Measurements from ENCODE around the gene EFHC2.

The EFHC2 gene, protein sequence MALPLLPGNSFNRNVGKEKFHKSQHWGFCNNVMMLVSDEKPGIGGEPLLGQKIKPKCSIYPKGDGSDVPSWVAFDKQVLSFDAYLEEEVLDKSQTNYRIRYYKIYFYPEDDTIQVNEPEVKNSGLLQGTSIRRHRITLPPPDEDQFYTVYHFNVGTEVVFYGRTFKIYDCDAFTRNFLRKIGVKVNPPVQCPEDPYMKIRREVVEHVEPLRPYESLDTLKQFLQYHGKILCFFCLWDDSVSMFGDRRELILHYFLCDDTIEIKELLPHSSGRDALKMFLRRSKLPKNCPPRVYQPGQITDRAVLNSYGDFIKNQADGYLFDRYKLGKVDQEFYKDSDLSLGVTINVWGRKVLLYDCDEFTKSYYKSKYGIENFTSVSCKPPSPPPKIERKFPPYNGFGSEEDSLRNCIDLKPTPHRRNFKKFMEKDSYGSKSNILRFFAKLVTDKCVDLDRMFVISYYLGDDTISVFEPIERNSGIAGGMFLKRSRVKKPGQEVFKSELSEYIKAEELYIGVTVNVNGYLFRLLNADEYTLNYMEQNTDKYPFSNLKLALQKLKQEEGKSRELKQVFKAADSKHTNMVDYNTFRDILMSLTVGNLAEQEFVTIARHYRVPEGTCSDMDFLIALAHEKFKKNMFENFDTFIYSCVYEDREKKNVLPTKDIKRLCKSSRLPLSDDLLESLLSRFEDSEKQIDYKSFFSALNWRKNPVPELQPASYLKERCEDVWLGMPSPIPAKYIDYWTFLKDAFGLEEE

DNA sequence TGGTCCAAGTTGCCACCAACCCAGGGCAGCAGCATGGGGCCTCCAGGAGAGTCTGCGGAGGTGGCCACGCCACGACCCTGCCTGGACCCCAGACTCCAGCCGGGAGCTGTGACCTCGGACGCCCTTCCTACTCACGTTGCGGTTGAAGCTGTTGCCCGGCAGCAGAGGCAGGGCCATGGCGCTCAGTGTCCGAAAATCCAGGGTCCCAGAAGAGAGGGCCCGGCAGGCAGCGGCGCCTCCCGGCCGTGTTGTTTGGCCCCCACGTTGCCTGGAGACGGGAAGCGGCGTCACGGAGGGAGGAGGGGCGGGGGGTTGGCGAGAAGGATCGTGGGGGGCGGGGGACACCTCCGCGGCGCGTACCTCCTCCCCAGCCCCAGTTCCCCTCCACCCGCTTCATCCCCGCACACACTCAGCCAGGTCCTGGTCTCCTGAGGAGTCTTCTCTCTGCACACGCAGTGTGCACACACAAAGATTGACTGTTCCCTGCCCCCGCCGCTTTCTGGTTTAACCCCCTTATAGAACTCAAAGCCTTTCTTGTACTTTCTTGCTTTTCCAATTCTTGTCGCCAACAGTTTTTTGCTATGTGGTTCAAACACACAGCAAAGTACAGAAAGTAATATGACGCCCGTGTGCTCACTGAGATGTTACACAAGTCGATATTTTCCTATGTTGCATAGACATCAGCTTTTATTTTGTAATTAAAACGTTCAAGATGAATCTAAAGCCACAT, at the start of gene EFHC2:
Gene EFHC2 (minus strand): TSS at position 261 of the 730 bp plus-strand sequence. CDS start 84 bp downstream, at position 177.
- DNase-seq: peak in 2 of 3 experiments; percentile 37 to 47

DNA sequence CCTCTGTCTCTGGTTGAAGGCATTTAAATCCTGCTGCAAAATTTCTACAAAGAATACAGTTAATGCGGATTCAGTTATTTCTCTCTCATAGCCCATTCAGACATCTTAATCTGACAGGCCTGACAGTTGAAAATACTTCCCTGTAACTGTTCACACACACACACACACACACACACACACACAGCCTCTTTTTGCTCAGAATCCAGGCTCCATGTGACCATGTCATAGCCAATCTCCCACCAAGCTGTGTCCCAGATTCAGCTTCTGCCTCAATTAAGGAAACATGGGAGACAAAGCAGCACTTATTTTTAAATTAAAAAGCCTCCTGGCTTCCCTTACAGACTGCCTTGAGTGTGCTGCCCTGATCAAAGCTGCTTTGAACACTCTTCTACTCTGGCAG, 49.3 kb upstream of the EFHC2 start:
- no peak for DNase-seq

DNA sequence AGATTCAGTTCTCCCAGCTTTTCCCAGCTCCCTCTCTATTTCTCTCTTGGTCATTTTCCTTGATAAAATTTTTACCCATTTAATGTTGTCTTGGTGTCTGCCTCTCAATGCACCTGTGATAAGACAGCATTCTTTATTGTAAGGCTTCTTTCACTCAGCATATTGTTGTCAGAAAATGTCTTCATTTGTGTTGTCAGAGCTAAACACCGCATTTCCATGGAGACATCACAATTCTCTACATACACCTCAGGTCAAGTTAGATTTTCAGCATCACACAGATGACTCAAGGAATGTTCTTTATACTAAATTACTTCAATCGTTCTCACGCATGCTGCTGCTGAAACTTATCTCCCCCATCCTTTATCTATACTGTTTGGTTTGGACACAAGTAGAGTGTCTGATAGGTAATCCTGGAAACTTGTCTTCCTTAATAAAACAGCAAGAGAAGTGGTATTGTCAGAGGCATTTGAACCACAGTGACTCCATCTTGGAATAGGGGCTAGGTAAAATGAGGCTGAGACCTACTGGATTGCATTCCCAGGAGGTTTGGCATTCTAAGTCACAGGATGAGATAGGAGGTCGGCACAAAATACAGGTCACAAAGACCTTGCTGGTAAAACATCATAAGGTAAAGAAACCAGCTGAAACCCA, 41.3 kb upstream of the EFHC2 start:
- DNase-seq: no peak

DNA sequence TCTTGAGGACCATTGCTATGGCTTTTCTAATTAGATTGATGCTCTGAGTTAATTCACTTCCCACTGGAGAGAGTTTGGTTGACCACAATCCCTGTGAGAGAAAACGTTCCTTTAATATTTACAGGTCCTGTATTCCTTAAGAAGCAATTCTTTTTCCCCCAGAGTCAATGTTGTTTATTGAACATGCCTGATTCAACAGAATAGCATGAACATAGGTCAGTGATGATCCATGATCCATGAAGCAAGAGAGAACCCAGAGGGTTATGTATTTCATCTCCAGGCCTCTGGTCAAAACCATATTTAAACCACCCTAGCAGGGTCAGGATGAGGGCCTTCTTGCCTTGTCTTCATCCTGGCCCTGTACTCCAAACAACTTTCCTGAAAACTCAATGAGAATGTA, 39.4 kb upstream of the EFHC2 start:
- no peak for DNase-seq

DNA sequence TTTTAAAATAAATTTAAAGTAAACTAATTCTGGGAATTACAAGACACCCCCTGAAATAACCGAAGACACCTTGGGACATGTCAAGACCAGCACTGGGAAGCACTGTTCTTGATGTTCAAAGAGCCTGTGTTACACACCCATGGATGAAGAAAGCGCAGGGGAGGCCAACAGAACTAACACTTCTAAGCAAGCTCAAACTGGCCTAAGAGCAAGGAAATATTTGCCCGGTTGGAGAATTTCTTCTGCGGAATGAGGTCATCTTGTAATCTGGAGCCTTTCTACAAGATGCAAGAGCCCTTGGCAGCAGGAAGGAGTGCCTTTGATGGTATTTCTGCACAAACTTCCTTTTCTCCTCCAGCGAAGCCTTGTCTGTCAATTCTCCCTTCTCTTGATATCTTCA, 9.3 kb upstream of the EFHC2 start:
- no peak for DNase-seq

DNA sequence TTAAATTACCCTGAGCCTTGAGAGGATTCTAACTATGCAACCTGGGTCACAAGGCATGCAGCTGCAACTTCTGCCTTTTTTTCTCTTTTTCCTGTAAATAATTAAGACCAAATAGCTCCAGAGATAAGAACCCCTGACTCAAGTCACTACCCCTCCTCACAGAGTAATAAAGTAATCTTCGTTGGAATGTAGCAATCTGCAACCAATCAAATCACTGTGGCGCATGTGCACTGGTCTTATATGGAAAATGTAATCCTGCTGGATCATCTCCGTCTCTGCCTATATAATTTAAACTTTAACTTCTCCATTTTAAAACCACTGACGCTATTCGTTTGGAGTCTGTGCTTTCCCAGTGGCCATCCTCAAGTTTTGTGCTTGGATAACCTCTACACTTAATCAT, 6.1 kb upstream of the EFHC2 start:
- DNase-seq: no peak

DNA sequence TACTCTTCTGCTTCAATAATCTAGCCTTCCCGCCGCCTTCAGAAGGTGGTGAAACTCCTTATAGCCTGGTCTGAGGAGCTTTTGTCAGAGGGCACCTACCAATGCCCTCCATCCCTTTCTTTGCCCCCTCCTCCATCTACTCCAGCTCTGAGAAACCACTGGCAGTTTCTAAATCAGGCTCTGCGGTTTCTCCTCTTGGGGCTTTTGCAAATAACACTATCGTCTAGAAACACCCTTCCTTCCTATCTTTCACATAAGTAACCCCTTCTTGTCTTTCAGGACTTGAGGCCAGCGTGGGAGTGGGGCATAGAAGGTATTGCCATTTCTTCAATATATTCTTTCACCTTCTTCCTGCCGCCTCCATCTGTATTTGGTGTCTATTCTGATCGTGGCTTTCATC, 1.2 kb upstream of the EFHC2 start:
- DNase-seq: no peak

DNA sequence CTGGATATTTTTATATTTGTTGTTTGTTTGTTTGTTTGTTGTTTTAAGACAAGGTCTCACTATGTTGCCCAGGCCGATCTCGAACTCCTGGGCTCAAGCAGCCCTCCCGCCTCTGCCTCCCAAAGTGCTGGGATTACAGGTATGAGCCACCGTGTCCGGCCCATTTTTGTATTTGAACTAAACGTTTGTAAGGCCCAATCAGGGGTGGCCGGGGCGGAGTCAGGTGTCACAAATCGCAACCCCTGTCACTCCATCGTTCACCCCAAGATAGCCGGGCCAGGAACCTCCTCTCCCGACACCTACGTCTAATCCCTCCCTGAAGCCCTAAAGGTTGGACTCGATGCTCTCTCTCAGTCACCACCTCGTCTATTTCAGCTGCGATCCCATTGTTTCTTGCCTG, 722 bp upstream of the EFHC2 start:
- DNase-seq: no peak

DNA sequence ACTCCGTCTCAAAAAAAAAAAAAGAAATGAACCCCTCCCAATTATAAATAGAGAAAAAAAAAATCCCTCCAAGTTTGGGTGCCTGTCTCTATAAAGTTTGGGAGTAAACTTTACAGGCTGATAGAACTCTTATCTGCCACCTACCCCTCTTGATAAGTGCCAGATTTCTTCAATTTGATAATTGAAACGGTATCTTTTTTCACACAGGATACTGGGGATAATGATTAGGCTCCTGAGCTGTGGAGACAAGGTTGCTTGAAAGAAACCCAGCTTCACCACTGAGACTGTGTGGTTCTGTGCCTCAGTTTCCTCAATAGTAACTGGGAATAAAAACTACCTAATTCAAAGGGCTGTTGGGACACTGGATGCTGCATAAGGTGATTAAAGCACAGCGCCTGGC, 606 bp downstream of the EFHC2 start:
- no peak for DNase-seq

DNA sequence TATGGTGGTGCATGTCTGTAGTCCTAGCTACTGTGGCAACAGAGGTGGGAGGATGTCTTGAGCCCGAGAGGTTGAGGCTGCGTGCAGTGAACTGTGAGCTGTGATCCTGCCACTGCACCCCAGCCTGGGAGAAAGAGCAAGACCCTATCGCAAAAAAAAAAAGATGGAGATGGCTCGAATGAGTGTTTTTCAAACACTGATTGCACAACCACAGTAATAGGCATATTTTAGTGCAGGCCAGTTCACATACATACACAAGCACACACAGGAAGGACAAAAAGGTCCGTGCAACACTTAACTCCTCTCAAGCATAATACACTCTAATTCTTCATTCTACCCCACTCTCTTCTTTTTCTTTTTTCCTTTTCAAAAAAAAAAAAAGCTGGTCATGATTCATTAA, 5.1 kb downstream of the EFHC2 start:
- DNase-seq: no peak

DNA sequence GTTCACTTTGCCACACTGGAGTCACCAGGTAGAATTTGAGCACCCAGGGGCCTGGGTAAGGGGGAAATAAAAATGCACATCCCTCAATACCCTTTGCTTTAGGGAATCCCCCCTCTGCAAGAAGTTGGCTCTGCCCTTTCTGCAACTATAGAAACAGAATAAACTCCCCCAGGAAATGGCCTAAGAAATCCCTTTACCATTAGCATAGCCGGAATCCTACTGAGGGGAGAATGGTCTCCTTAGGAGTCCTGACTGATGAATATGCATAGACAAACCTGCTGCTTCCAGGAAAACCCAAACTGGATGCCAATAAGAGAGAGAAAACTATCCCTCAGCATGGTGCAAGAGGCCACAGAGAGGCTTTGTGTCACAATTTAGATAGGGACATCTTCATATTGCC, 11.0 kb downstream of the EFHC2 start:
- no peak for DNase-seq

DNA sequence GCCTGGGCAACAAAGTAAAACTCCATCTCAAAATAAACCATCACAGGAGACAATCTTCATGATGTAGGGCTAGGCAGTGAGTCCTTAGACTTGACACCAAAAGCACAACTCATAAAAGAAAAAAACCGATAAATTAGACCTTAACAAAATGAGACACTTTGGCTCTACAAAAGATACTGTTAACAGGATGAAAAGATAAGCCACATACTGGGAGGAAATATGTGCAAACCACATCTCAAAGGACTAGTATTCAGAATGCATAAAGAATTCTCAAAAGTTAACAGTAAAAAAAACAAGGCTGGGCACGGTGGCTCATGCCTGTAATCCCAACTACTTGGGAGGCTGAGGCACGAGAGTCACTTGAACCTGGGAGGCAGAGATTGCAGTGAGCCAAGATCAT, 13.2 kb downstream of the EFHC2 start:
- no peak for DNase-seq

DNA sequence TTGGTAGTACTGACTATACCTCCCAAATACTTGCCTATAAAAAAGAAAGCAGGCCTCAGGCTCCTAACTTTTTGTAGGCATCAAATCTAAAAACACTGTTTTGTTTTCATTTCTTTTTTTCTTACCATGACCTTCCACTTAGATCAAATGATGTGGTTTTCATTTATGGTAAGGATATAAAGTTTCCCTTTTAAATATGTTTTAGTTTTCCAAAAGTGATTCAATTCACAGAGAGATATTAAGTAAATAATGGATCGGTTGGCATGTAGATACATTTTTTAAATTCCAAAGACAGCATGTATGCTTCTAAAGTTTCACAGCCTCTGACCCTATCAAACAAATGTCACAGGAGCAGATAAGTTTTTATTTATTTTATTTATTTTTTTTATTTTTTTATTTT, 23.9 kb downstream of the EFHC2 start:
- DNase-seq: no peak

DNA sequence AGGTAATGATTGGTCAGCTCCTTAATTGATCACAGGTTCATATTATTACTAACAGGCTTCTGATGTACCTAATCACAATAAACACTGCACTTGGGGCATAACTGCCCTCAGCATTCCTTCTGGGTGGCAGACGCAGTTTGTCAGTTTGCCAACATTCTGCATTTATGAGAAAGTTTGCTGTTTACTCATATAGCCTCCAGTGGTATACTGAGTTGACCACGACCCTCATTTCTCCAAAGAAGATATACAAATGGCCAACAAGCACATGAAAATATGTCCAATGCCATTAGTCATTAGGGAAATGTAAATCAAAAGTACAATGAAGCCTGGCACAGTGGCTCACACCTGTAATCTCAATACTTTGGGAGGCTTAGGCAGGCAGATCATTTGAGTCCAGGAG, 26.3 kb downstream of the EFHC2 start:
- DNase-seq: no peak

DNA sequence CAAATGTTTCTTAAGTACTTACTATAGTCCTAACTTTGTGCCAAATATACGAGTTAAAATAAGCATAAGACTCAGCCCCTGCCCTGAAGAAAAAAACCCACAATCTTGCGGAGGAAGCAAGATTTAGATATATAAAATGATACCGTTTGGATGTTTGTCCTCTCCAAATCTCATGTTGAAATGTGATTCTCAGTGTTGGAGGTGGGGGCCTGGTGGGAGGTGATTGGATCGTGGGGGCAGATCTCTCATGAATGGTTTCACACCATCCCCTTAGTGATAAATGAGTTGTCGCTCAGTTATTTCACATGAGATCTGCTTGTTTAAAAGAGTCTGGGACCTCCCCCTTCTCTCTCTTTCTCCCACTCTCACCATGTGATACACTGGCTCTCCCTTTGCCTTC, 28.7 kb downstream of the EFHC2 start:
- no peak for DNase-seq

DNA sequence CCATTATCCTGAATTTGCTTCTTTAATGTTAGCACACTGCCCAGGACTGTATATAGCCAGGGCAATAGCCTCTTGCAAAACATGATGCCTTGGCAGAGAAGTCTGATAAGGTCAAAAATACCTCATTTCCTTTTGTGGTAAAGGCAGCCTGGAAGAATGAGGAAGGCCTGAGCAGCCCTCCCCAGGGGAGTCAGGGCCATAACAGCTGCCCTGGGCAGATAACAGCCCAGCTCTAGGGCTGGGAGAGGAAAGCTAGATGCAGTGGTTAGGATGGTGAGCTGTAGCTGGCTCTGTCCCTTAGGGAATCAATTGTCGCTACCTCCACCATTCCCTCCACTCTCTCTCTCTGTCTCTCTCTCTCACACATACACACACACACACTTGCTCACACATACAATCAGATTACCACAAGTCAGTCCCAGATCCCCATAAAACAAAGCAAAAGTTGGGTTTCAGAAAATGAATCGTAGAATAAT, 29.2 kb downstream of the EFHC2 start:
- no peak for DNase-seq

DNA sequence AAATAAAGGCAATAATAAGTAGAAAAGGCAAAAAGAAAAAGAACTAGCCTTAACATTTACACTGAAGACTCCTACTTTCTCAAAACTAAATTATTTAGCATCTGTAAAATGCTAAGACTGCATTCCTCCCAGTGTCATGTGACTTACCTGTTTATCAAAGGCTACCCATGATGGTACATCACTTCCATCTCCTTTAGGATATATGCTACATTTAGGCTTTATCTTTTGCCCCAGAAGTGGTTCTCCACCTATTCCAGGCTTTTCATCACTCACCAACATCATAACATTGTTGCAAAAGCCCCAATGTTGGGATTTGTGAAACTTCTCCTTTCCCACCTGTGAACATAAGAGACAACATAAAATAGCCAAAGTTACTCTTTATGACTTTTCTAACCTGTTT, 31.1 kb downstream of the EFHC2 start:
- DNase-seq: no peak

DNA sequence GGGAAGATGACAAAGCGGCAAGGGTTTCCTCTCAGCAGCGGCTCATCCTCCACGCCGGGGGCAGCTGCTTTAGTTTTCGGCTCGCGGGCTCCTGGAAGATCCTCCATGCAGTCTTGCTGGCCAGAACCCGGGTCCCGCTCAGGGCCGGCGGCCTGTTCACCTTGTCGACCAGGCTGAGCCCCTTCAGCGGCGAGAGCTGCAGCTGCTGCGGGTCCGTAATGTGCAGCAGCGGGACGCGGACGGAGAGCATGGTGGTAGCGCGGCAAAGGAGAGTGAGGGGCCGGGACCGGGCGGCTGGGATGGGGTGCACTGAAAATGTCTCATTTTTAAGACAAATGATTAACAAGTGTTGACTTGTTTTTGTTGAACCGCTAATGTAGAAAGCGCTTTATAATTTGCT, 33.2 kb downstream of the EFHC2 start:
- DNase-seq: no peak

DNA sequence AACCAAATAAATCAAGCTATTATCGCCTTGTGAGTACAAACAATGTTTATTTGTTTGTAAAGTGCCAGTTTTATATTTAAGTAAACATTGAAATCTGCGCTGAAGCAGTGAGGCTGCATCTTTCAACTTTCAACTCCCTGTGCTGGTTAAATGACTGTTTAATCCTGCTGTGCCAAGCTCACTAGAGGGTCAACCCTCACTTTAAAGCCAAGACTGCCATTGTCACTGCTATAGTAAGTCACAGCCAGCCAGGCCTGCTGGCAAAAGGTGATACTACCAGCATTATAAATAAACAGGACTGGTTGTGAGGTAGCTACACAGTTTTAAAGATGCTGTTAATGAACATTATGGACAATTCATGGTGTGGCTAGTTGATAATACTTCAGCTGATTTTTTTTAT, 34.6 kb downstream of the EFHC2 start:
- peak in 1 of 3 experiments; percentile 54 for DNase-seq

DNA sequence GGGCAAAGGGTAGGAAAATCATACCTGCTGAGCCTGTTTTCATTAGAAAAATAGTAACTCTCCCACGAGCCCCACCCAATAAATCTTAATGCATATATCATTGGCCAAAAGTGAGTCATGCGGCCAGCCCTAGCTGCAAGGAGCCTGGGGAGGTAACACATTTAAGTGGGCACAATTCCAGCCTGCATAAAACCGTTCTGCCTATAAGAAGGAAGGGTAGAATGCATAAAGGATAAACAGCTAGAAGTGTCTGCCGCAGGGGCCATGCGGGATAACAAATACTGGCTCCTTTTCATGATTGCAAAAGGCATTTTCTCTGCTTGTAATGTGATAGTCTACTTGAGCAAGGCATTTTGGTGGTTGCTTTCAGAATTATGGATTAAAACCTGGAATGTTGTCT, 37.1 kb downstream of the EFHC2 start:
- no peak for DNase-seq

DNA sequence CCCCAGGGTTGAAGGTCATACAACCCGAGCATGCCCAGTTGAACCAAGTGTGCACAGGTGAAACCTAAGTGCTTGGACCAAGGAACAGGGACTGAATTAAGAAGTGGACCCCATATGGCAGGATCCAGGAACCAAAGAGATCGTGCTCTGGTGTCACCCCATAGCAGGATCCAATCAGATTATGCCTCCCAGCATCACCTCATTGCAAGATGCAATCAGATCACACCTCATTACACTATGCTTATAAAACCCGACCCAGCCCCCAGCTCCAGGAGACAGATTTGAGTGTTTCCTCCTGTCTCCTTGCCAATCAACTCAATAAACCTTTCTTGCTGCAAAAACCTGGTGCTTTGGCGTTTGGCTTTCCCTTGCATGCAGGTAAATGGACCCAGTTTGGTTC, 37.6 kb downstream of the EFHC2 start:
- no peak for DNase-seq

DNA sequence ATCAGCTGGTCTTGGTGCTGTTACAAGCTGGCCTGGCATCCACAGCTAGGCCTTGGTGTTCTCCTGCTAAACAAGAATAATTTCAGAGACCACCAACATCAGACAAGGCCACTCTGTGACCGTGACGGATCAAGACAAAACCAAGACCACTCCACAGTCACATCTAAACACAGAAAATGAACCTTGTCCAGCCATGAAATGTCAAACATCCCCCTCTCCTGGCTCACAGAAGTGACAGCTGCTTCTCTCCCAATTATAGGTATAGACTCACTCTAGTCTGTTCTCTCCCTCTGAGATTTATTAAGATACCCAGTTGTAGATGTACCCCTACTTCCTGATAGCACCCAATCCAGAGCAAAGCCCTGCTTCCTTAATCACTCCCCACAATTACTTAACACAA, 40.4 kb downstream of the EFHC2 start:
- DNase-seq: peak in 1 of 3 experiments; percentile 31

DNA sequence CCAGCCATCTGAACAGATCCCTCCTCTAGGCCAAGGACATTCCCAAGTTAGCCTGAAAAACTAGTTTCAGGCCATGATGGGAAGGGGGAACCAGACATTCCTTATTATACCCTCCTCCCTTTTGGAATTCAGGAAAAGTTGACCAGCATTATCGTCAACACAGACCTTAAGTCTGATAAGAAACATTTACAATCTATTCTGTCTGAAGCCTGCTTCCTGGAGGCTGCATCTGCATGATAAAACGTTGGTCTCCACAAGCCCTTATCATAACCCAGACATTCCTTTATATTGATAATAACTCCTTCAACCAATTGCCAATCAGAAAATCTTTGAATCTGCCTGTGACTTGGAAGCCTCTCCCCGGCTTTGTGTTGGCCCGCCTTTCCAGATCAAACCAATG, 44.3 kb downstream of the EFHC2 start:
- DNase-seq: no peak

Measured in NCI-H1417 (cell line).